GM11168 (cell line): ENCODE measurements around the gene QSOX1.

Source experiments
- in situ Hi-C: fragments of 300-500 bp; cut with MboI; formaldehyde crosslinking; loops from one replicate; pipeline ENCODE4 v1.12.0; 2022; ENCODE audit warnings: low sequenced_read_pairs; ENCODE audit not compliant: unreplicated experiment

Gene QSOX1

DNA sequence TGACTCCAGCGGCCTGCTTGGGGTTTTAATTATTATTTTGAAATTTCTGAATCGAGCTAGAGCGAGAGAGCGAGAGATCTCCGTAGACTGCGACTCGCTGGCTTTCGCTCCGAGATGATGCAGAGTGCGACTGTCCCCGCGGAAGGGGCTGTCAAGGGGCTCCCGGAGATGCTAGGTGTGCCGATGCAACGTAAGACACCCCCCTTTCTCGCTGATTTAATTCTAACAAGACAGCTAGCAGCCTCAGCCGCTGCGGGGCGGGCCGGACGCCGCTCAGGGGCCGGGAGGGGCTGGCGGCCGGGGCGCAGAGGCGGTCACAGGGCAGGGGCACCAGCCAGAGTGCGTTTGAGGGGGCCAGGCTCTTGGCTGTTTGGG is 75.7 kb downstream of the QSOX1 start:
- in situ Hi-C loops: no loop called here

DNA sequence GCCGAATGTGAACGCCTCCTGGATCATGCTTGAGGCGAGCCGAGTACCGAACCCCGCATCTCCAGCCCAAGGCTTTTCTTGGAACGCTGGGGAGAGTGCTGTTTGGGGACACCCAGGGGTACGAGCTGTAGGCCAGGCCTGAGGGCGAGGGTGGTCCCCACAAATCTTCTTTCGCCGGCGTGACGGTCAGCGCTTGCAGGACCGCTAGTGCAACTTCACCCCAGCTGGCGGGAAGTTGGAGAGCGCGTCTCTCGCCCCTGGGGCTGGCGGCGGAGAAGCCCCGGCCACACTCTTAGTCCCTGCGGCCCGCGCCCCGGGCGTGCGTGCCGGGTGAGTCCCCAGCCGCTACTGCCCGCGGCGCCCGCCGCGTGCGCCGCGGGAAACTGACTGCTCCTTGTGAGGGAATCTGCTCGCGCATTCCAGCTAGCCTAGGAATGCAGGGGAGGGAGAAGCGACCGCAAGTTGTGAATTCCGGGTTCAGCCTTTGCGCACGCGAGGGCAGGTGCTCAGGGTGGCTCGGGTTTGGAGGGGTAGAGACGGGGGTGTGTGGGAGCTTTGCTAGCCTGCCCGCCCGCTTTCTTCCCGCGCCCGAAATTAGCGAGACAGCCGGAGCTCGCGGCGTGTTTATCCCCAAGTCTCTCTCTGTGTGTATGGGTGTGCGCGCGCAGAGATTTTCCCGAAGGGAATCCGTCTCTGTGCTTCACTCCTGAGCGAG is 76.3 kb downstream of the QSOX1 start:
- in situ Hi-C loops: no loop called here

DNA sequence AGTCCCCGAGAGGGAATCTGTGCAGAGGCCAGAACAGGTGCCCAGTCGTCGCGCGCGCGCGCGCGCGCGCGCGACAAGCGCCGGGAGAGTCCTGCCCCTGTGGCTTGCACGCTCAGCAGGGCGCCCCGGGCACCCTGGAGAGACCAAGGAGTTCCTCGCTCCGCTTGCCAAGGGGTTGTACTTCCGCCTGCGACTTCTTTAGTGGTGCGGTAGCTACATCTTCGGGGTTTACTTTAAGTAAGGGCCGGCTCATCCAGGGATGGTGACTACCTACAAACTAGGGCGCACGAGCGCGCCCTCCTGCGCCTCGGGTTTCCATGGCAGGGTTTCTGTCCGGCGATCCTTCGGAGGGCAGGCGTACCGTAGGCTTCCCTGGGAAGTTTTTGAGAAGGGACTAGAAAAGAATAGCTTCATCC is 76.8 kb downstream of the QSOX1 start:
- in situ Hi-C loops: no loop called here

DNA sequence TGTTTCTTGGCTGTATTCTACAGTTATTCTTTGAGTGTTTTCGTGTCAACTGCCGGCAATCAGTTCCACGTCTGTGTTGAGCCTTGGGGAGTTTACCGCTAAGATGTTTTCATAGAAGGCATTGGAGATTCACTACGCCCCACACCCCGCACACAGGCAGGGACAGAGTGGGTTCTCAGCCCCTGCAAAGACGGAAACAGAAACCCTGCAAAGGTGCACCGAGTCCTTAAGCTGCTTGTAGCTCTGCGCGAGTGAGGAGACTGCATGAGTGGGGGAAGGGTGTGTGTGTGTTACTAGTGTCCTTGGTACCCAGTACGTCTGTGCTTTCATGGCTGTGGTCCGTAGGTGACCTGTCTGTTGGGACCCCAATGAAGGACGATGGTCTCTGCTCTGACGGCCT is 77.3 kb downstream of the QSOX1 start:
- in situ Hi-C loops: no loop called here

DNA sequence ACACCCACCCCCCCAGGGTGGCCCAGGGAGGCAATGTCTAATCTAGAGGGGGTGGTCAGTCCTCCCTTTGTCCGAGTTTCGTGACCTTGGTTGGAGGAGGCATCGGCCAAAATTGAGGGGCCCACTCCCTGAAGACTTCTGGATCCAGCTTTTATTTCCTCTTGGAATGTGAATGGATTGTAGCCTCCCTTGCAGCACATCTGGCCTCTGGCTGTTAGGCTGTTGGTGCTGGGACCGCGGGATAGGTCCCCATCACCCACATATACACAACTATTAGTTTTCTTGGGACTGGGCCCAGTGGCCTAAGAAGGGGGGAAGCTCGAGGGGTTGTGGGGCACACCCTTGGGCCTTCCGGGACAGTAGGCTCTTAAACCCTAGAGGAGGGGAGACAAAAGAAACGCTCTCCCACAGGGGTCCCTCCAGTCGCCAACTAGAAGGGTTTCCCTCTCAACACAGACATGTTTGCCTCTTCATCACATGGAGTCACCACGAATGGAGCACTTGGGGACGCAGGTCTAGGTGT is 77.9 kb downstream of the QSOX1 start:
- in situ Hi-C loops: no loop called here

DNA sequence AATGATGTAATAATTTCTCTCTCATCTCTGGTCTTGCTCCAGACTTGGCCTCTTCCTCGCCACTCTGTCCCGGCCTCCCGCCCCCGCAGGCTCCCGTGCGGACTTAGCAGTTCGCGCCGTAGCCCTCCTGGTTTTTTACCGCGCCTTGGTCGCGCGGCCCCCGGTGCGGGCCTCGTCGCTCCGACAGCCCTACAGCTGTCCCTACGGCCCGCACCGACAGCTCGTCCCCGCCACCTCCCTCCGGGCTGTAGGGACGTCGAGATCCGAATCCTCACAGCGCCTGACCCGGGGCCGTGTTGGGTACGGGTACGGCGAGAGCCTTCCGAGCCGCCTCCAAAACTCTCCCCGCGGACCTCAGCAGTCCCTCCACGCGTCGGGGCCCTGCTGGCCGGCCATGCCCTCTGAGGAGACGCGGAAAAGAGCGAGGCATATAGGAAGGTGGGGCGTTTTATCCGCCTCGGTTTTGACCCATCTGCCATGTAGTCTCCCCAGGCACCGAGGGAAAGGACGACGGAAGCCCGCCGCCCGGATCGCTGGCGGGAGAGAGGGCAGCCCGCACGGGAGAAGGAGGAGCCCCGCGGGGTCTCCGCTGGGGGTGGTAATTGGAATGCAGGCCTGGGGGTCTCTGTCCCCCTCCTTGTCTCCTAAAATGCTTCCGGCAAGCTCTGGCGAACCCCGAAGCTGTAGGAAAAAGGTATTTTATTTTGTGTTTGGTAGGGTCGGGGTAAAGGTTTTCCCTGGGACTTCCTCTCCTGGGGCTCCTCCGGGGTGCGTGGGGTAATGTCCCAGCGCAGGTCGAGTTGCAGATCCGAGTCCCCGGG is 78.7 kb downstream of the QSOX1 start:
- in situ Hi-C loops: no loop called here

DNA sequence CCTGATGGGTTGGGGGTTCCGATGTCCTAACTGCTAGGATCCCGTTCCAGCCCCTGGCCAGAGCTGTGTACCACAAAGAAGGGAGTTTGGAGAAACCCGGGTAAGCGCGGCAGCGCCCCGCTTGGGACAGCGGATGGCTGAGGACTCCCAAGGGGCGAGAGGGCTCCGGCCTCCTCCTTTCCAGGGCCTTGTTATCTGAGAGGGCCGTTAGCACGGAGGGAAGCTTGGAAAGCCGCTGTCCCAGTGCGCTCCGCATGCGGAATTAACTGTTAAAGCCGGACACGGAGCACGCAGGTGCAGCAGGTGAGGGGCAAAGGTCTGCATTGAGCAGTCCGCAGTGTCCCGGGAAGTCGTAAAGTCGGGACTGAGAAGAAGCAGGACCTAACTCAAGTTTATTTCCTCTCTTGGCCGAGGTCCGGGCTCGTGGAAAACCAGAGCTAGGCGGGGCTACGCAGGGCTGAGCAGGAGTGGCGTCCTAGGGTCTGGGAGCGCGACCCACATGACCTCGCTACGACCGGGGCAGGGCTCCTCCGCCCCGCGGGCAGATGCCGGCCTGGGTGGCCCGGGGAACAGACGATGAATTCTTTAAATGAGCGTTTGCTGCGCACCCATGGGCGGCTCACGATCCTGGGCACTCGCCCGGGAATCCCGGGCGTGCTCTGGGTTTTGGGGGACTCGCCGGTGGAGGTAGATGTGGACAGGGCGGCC is 79.9 kb downstream of the QSOX1 start:
- in situ Hi-C loops: no loop called here

DNA sequence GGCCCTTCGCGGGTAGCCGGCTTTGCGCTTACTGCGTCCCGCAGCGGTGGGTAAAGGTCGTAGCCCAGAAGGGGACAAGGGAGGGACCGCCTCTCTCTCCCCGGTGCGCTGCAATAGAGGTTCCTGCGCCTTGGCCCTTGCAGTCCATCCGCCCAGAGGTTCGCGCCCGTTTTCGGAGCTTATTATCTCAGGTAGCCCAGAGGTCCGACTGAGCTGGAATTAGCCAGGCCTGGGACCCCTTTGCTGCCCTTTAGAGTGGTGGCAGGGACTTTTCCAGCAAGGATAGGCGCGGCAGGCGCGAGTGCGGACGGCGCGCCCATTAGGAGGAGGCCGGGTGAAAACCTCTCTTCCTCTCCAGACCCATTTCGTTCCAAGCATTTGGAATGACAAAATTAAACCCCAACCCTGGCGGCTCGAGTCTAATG is 80.4 kb downstream of the QSOX1 start:
- in situ Hi-C loops: no loop called here

DNA sequence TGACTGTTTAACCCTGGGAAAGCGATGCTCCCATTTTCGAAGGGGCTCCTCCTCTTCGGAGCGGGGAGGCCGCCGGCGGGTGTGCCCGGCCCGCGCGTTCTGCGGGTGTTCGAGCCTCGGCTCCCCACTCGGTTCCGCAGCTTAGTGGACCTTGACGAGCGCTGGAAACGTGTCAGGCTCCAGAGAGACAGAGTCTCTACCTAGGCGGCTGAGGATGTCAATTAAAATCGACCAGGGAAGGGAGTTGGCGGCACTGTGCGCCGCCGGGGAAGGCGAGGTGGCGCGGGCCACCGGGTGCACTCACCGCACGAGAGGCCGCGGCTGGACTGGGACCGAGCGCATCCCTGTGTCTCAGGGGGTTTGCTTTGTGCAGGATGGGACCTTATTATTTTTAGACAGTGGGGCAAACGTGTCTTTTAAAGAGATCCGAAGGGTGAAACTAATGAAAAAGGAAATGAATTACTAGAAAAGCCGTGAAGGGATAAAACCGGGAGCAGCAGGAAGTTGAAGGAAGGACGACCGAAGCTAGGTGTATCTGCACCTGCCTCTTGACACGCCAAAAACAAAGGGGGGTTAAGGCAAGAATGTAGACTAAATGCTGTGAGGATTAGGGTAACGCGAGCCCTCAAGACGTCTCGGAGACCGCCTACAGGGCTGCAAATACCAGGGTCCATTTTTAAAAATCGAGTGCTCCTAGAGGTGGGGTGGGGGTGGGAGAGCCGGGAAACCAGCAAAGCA is 81.0 kb downstream of the QSOX1 start:
- in situ Hi-C loops: no loop called here

DNA sequence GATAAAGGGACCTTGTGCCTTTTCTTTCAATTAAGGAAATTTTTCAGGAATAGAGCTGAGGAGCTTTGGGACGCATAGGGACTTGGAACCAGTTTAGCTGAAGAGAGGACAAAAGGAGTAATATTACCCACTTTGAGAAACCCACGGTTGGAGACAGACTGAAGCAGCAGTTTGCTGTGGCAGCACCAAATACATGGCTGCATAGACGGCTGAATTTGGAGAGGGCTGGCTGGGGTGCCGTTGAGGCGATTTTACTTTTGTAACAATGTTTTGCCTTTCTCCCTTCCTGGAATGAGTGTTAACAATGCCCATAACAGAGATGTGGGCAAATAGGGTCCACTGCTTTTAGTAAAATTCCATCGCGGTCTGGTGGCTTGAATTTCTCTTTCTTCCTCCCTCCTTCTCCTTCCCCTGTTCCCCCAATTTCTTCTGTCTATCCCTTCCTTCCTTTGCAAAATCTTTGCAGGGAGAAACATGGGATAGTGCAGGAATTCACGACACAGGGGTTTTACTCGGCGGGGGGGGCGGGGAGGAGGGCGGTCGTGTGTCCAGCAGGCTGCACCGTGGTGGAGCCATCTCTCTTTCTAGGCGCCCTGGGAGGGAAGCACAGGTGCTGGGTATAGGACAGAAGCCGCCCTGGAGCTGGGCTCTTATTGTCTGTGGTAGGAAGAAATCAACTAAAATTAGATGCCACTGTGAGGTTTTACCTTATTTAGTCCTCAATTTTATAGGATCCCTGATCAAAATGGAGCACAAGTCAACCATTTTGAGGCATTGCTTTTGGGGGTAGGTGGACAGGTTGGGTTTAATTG is 82.2 kb downstream of the QSOX1 start:
- in situ Hi-C loops: no loop called here

DNA sequence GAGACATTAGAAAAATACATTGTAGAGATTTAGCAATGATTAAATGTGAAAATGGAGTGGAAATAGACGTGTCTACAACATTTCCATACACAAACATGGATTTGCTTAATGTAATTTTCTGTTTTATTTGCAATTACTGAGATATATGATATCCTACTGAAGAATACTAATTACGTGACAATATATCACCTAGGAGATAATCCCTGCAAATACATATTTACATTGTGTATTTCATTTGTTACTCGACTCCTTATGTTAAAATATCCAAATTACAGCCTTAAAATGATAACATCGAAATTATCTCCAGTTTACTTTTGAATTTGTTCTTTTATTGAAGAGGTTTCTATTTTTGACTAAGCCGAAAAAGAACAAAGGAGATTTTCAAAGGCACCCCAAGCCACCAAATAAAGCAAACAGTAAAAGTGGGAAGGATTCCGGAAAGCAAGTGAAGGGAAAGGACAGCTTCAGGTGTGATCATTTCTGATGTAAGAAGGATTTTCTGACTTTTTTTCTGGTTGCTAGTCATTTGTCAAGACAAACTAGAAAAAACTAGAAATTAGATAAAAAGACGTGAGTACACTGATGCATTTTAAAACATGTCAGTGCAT is 83.3 kb downstream of the QSOX1 start:
- in situ Hi-C loops: no loop called here

DNA sequence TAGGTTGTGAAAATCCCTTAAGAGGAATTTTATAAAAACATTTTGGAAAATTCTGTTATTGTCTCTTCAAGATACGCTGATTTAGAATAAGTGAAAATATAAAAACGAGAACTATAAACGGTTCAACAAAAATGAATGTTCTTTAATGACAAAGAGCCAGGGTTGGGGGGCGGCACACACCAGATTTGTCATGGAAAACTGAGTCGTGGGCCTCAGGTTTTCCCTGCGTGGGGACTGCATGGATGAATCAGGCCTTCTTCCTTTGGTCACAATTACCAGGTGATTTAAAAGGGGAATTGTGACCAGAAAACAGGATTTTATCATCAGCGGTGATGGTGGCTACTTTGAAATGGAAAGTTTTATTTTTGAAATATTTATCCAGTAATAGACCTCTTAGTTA is 84.0 kb downstream of the QSOX1 start:
- in situ Hi-C loops: no loop called here

DNA sequence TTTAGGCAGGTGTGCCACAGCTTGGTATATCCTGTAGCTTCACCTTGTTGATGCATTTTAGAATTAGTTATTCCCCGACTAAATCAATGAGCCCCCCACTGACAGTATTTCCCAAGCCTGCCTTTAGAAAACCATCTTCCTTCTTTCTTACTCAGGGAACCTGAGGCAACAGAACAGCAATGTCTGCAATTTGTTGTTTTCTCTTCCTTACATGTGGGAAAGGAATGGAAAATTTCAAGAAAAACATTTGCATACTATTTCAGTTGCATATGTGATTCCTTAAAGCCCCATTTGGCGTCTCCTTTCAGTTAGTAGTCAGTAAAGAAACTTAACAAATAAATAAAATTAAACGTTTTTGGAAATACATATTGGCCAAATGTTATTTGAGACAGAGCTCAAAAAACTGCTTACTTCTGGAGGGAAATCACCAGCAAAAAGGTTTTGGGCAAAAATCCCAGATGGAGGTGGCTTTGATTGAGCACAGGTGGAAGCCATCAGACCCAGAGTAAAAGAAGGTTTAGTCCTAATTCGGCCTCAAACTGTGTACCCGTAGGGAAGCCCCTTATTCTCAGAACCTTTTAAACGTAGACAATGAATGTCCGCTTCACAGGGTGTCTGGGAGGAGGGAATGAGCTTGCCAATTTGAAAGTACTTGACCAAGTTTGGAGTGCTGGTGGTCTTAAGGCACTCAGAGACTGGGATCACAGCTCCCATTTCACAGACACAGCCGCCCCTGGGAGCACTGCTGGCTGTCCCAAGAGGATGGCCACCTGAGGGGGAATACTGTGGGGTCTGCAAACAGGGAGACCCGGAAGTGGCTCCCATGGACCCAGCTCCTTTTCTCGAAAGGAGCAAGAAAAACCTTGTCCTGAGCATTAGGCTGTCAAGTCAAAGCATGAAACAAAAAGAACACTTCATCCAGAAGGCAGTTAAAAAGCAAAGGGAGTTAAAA is 84.8 kb downstream of the QSOX1 start:
- in situ Hi-C loops: no loop called here

DNA sequence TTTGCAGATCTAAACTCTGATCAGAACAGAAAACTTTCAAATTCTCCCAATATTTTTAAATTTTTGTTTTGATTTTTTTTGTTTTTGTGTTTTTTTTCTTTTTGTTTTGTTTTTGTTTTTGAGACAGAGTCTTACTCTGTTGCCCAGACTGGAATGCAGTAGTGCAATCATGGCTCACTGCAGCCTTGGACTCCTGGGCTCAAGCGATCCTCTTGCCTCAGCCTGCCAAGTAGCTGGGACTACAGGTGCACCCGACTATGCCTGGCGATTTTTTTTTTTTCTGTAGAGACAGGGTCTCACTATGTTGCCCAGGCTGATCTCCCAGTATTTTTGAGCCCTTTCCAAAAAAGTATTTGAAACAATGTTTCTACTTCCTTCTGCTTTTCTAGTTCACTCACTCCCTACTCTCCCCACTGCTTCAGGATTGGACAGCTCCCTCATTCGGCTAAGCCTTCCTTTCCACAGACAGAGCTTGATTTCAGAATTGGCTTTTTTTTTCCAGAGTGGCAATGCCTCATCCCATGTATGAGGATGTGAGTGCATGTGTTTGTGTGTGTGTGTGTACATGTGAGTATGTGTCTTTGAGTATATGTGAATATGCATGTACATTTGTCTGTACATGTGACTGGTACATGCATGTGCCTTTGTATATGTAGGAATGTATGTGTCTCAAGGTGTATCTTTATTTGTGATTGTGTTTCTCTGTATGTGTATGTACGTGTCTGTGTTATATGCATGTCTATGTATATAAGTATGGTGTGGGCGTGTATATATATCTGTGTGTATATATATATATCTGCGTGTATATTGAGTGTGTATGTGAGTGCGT is 87.3 kb downstream of the QSOX1 start:
- in situ Hi-C loops: no loop called here

DNA sequence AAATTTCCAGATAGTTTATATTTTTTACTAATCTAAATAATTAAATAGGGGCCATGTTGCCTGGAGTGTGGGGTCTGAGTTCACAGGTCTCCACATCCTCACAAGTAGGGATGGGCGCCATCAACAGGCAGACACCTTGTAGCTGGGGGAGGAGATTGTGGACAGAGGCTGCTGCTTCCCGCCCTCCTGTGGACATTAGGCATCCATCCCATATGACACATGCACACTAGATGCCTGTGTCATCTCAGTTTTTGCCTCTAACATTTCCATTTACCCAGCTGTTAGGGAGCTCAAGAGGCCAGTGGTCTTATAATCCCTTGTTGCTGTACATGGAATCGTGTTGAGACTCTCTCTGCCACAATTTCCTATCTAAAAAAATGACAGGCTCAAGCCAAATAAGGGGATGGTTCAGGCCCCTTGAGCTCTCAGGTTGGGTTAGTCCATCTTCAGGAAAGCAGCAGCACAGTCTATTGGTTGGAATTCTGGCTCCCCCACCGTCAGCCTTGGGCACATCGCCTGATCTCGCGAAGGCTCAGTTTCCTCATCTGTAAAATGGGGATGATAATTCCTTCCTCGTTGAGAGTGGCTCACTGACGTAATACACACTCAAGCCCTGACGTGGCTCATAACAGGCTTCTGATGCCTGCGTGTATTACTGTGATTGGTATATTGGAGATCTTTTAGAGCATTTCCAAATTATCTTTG is 89.0 kb downstream of the QSOX1 start:
- in situ Hi-C loops: no loop called here

DNA sequence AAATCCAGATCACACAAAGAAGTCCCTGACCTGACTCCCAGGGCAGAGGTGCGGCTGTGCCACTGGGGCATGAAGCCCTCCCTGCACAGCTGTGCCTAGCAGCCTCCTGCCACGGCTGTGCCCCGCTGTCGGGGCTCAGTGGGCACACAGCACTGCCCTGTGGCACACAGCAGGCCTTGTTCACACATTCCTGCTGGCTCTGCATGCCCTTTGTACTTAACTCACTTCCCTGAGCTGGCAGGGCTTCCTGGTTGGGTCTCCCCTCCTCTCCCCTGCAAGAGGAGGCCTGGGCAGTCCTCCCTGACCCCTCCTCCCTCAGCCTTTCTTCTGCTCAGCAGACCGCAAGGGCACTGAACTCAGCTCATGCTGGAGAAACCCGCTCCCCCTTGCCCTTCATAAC is 90.2 kb downstream of the QSOX1 start:
- in situ Hi-C loops: loop anchor here (5.0 kb wide), 1 partner anchor 237 kb away; no protein-coding TSS in a partner anchor
